NCI-H128 (cell line): Measurements from ENCODE around the gene IL1R1.
"Not testable (repeated sequence)": the region's sequence is repeated elsewhere in the genome, so short reads cannot be mapped to it uniquely, and the experiment has no call there.

Source experiments
- DNase-seq: peaks from one replicate; lab custom pipeline; 2025; ENCODE audit not compliant: unreplicated experiment; lab: John Stamatoyannopoulos, UW

Gene IL1R1

GRCh38 chr2:102141970-102142828, at the start of gene IL1R1:
IL1R1 (plus strand) TSS chr2:102142746; CDS start chr2:102157725, 14,979 bp downstream.
- no peak for DNase-seq

- DNase-seq = no peak
Observed at GRCh38 chr2:102093662-102094061, 48.9 kb upstream of the IL1R1 start.

- no peak for DNase-seq
Observed at GRCh38 chr2:102094917-102095316, 47.6 kb upstream of the IL1R1 start.

GRCh38 chr2:102096103-102096502, 46.4 kb upstream of the IL1R1 start:
- no peak for DNase-seq

DNA sequence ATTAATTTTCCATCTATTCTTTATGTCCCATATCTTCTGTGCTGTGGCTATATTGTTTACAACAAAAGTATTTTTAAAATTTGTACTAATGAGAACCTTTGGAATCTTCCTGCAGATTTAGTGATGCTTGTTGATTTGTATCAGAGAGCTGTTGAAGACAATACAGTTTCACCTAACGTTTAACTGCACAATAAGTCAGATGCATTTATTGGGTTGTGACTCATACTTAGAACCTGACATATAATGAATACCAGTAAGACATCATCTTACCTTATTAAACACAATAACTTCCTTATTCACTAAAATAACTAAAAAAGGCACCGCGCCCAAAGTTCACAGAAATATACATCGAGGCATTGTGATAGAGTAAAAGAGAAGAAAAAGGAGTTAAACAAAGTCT, 43.8 kb upstream of the IL1R1 start:
- no peak for DNase-seq

GRCh38 chr2:102099536-102100298, 42.8 kb upstream of the IL1R1 start:
- no peak for DNase-seq

- DNase-seq = no peak
Observed at GRCh38 chr2:102100371-102101096, 42.0 kb upstream of the IL1R1 start.

- DNase-seq = no peak
Observed at GRCh38 chr2:102101097-102101848, 41.3 kb upstream of the IL1R1 start.

- no peak for DNase-seq
Observed at GRCh38 chr2:102101849-102102635, 40.5 kb upstream of the IL1R1 start.

DNA sequence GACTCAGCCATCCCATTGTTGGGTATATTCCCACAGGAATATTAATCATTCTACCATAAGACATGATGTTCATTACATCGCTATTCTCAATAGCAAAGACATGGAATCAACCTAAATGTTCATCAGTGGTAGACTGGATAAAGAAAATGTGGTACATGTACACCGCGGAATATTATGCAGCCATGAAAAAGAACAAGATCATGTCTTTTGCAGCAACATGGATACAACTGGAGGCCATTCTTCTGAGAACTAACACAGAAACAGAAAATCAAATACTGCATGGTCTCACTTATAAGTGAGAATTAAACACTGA, 40.0 kb upstream of the IL1R1 start:
- not testable (repeated sequence) for DNase-seq

DNA sequence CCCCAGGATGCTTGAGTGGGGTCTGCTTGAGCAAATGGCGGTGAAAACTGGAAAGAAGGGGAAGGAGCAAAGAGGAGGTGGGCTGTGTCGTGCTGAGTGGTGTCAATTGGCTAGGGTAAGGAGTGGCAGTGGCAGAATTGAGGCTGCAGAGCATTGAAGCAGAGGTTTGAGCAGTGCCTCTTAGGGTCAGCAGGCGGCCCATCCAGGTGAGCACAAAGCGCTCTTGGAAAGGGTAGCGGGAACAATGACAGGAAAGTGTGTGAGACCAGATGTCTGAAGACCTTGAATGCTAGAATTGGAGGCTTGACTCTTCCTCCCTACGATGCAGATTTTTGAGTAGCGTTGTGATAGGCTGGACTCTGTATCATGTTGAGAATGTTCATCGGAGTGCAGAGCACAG, 39.3 kb upstream of the IL1R1 start:
- DNase-seq = no peak

DNA sequence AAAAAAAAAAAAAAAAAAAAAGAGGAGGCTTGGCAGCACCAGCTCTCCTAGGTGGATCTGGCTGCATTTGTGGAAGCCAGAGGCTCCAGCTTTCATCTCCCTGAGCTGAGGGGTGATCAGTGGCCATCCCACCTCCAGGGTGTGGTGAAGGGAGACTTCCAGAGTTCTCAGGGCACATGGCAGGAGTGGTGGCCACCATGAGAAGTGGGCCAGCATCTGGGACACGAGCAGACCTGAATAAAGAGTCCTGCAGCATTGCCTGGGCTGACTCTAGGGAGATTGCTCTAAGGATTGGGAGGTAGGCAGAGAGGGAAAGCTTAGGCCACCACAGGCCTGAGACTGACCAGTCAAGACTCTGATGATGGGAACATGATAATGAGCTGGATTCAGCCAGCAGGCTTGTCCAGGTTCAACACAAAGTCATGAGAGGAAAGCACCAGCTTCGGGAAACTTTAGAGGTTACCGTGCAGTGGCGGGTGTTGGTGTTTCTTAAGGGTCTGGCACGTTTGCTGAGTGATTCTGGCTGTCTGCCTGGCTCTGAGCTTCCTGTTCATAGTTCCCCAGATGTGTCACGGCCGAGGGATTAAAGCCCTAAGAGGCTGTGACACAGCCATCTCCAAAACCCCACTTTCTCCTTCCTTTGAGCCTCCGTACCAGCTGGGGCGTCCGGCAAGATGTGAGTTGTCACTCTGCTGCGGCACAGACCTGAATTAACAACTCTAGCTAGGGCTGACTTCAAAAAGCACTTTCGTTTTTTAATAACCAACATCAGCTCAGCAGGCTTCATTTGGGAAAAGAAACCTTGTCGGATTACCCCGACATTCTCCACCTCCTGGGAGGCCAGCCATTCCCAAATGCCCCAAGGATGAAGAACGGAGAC, 38.3 kb upstream of the IL1R1 start:
- no peak for DNase-seq

GRCh38 chr2:102106133-102106556, 36.4 kb upstream of the IL1R1 start:
- no peak for DNase-seq

DNA sequence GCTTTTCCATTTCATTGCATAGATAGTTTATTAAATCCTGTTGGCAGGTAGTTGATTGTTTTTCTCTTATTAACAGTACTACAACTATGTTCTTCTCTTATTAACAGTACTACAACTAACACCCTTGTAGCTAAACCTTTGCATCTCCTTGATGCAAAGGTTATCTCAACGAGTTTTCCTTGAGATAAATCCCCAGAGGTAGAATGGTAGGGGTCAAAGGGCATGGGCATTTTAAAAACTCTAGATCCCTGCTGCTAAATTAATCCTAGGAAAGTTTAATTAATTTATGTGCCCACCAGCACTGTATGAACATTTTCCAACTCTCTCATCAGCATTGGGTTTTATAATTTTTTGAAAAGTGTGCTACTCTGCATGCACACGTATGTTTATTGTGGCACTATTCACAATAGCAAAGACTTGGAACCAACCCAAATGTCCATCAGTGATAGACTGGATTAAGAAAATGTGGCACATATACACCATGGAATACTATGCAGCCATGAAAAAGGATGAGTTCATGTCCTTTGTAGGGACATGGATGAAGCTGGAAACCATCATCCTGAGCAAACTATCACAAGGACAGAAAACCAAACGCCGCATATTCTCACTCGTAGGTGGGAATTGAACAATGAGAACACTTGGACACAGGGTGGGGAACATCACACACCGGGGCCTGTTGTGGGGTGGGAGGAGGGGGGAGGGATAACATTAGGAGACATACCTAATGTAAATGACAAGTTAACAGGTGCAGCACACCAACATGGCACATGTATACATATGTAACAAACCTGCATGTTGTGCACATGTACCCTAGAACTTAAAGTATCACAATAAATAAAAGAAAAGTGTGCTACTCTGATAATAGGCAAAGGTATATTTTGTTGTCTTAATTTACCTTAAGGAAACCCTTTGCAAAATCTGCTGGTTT, 35.5 kb upstream of the IL1R1 start:
- DNase-seq = not testable (repeated sequence)

DNA sequence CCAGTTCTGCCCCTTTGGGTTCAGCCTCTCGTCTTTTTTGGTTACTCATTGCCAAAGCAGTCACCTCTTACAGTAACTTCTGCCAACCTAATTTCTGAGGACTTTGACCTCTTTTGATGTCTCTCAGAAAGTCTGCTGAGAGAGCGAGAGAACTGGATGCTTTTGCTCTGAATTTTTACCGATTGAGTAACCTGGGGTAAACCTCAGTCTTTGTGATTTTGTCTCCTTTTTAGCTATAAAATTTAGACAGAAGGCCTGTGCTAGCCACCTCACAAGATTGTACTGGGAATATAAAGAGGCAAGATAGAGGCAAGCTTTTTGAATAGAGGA, 34.8 kb upstream of the IL1R1 start:
- no peak for DNase-seq

DNA sequence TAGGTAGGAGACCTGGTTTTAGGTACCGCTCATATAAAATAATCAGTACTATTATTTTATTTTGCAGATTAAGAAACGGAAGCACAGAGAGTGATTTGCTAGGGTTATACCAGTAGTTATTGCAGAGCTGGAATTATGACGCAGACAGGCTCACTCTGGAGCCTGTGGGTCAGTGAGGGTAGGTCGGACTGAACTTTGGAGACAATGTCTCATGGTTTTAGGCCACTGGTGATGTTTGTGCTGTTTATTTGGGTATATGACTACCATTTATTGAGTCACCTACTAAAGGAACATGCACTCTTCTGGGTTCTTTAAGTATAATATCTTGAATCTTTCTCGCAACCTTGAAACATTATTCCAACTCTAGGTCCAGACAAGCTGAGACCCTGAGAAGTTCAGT, 33.5 kb upstream of the IL1R1 start:
- DNase-seq = no peak

DNA sequence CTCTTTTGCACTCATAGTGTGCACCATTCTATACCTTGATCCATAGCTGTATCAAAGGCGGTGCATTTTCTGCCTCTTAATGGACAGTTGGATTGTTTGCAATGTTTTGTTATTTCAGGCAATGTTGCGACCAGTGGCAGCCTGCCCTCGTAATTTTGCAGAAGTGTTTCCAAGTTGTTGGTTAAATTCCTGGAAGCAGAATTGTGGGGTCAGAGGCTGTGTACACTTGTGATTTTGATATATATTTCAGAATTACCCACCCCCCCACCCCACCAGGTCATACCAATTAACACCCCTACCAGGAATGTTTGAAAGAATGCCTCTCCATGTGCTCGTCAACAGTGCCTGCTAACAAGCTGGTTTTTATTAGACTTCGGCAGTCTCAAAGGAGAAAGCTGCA, 32.4 kb upstream of the IL1R1 start:
- DNase-seq = no peak

GRCh38 chr2:102110596-102111334, 31.8 kb upstream of the IL1R1 start:
- DNase-seq = no peak
